PFSK-1 (cell line): ENCODE data around the gene MRPS30.

ENCODE experiments used
- POLR2AphosphoS5 ChIP-seq: IDR thresholded peaks from 2 replicates; pipeline ENCODE4 v1.6.1; 2012; ENCODE audit warnings: low read depth, mild to moderate bottlenecking, control low read depth, low read length, moderate library complexity
- REST ChIP-seq, 2 experiments: IDR thresholded peaks; 2 replicates each; pipeline versions ENCODE4 v1.6.1 to v1.8.0; 2011 to 2012; ENCODE audit warnings: low read depth in 2 of 2, low read length in 2 of 2, control low read depth in 1 of 2, inconsistent platforms in 1 of 2, mild to moderate bottlenecking in 1 of 2, moderate library complexity in 1 of 2; ENCODE audit not compliant: insufficient read depth in 1 of 2
- TAF1 ChIP-seq: IDR thresholded peaks from 2 replicates; pipeline ENCODE4 v1.6.1; 2012; ENCODE audit warnings: low read length, control low read depth, borderline replicate concordance; ENCODE audit not compliant: insufficient read depth

- TF ChIP-seq TAF1 = no peak
- TF ChIP-seq REST (IDR thresholded peaks at IDR 0.05; ENCODE audit: insufficient read depth in 1 of 2, low read depth in 2 of 2, low read length in 2 of 2) = no peak
- no peak for TF ChIP-seq POLR2AphosphoS5
These were observed 54.1 kb downstream of the MRPS30 start for GRCh38 chr5:44862808-44863207.
